GM23338 (cell line): ENCODE measurements around the gene ATG7. TPM values are rescaled to one million over a fixed set of nuclear protein-coding genes. Genes with fewer than 3 reads are reported as not detected.

Source experiments
- ATAC-seq: fragments of 200-7000 bp; cut with Tn5 transposase; 3 replicates; pipeline ENCODE4 v1.9.1; 2020
- DNase-seq: peaks from one replicate; pipeline ENCODE4 v3.0.0-alpha.2; 2015; ENCODE audit warnings: low spot score
- H2AFZ ChIP-seq: fragments of 200-600 bp; sonication (generic); 2 replicates; pipeline ENCODE4 v1.8.0; 2016; ENCODE audit warnings: antibody characterized with exemption, mild to moderate bottlenecking, moderate library complexity
- H3F3A ChIP-seq: fragments of 200-600 bp; sonication (generic); replicated peaks from 2 replicates; pipeline ENCODE4 v1.8.0; 2017; ENCODE audit warnings: antibody characterized with exemption, mixed run types, low read depth
- H3K27ac ChIP-seq: fragments of 200-600 bp; sonication (generic); 2 replicates; pipeline ENCODE4 v1.6.1; 2016; ENCODE audit warnings: low read depth
- H3K27me3 ChIP-seq: fragments of 200-600 bp; sonication (generic); 2 replicates; pipeline ENCODE4 v1.8.0; 2016; ENCODE audit warnings: mild to moderate bottlenecking, mixed run types, moderate library complexity; ENCODE audit not compliant: insufficient read depth
- H3K36me3 ChIP-seq: fragments of 200-600 bp; sonication (generic); 2 replicates; pipeline ENCODE4 v1.8.0; 2016; ENCODE audit warnings: mild to moderate bottlenecking; ENCODE audit not compliant: insufficient read depth
- H3K4me1 ChIP-seq: fragments of 200-600 bp; sonication (generic); 2 replicates; pipeline ENCODE4 v1.8.0; 2016; ENCODE audit warnings: mild to moderate bottlenecking, moderate library complexity; ENCODE audit not compliant: insufficient read depth
- H3K4me2 ChIP-seq: fragments of 200-600 bp; sonication (generic); 2 replicates; pipeline ENCODE4 v1.7.1; 2017; ENCODE audit warnings: mixed run types
- H3K4me3 ChIP-seq: fragments of 200-600 bp; sonication (generic); 2 replicates; pipeline ENCODE4 v1.6.1; 2016; ENCODE audit warnings: mixed run types
- H3K79me2 ChIP-seq: fragments of 200-600 bp; sonication (generic); replicated peaks from 2 replicates; pipeline ENCODE4 v1.8.0; 2017; ENCODE audit warnings: mild to moderate bottlenecking; ENCODE audit not compliant: insufficient read depth
- H3K9me2 ChIP-seq: fragments of 200-600 bp; sonication (generic); 2 replicates; pipeline ENCODE4 v1.8.0; 2017; ENCODE audit not compliant: insufficient read depth
- H4K20me1 ChIP-seq: fragments of 200-600 bp; sonication (generic); replicated peaks from 2 replicates; pipeline ENCODE4 v1.8.0; 2017; ENCODE audit warnings: mild to moderate bottlenecking; ENCODE audit not compliant: insufficient read depth
- H3K27ac Mint-ChIP-seq: 2 replicates; pipeline ENCODE4 v1.8.0; 2020; ENCODE audit warnings: inconsistent platforms, mild to moderate bottlenecking, moderate library complexity, mixed read lengths
- H3K27me3 Mint-ChIP-seq: 3 replicates; pipeline ENCODE4 v1.8.0; 2022; ENCODE audit warnings: low read depth, mild to moderate bottlenecking, moderate library complexity, mixed read lengths, inconsistent platforms; ENCODE audit not compliant: insufficient read depth, poor library complexity
- H3K36me3 Mint-ChIP-seq: 3 replicates; pipeline ENCODE4 v1.8.0; 2021; ENCODE audit warnings: low read depth, mild to moderate bottlenecking, inconsistent platforms, moderate library complexity, mixed read lengths
- H3K4me1 Mint-ChIP-seq: 3 replicates; pipeline ENCODE4 v1.8.0; 2020; ENCODE audit warnings: mild to moderate bottlenecking, inconsistent platforms, mixed read lengths
- H3K4me3 Mint-ChIP-seq: 3 replicates; pipeline ENCODE4 v1.8.0; 2021; ENCODE audit warnings: moderate library complexity, mild to moderate bottlenecking, inconsistent platforms, mixed read lengths
- H3K9me3 Mint-ChIP-seq: 3 replicates; pipeline ENCODE4 v1.8.0; 2020; ENCODE audit warnings: moderate library complexity, mild to moderate bottlenecking, inconsistent platforms, mixed read lengths
- CREB1 ChIP-seq: fragments of 250-450 bp; sonication (Bioruptor Pico); IDR thresholded peaks from 2 replicates; pipeline ENCODE4 v1.5.0; 2020; ENCODE audit warnings: low read depth, mild to moderate bottlenecking, moderate library complexity
- ETS1 ChIP-seq: IDR thresholded peaks from 2 replicates; pipeline ENCODE4 v1.6.1; 2016; ENCODE audit warnings: antibody characterized with exemption
- EZH2 ChIP-seq: fragments of 200-600 bp; sonication (generic); IDR thresholded peaks from one replicate; pipeline ENCODE4 v1.8.0; 2017; ENCODE audit warnings: antibody characterized with exemption, mild to moderate bottlenecking, low read depth; ENCODE audit not compliant: unreplicated experiment
- EZH2phosphoT487 ChIP-seq: fragments of 200-600 bp; sonication (generic); IDR thresholded peaks from one replicate; pipeline ENCODE4 v1.8.1; 2018; ENCODE audit warnings: antibody characterized with exemption; ENCODE audit not compliant: unreplicated experiment
- JUNB ChIP-seq: IDR thresholded peaks from one replicate; pipeline ENCODE4 v1.6.1; 2016; ENCODE audit warnings: antibody characterized with exemption; ENCODE audit not compliant: unreplicated experiment
- NANOG ChIP-seq: IDR thresholded peaks from 2 replicates; pipeline ENCODE4 v1.6.1; 2016; ENCODE audit warnings: antibody characterized with exemption, borderline replicate concordance
- POLR2AphosphoS5 ChIP-seq: IDR thresholded peaks from 2 replicates; pipeline ENCODE4 v1.6.1; 2016; ENCODE audit warnings: antibody characterized with exemption, low read depth
- REST ChIP-seq: IDR thresholded peaks from one replicate; pipeline ENCODE4 v1.6.1; 2018; ENCODE audit warnings: antibody characterized with exemption; ENCODE audit not compliant: unreplicated experiment
- STAT1 ChIP-seq: IDR thresholded peaks from one replicate; pipeline ENCODE4 v1.6.1; 2016; ENCODE audit warnings: antibody characterized with exemption; ENCODE audit not compliant: unreplicated experiment
- ZNF114 ChIP-seq: fragments of 250-450 bp; sonication (Bioruptor Pico); IDR thresholded peaks from 2 replicates; pipeline ENCODE4 v1.5.0; 2020; ENCODE audit warnings: mild to moderate bottlenecking, moderate library complexity
- ZNF331 ChIP-seq: fragments of 250-450 bp; sonication (Bioruptor Pico); IDR thresholded peaks from 2 replicates; pipeline ENCODE4 v1.5.0; 2020; ENCODE audit warnings: low read depth, mild to moderate bottlenecking, moderate library complexity
- polyA plus RNA-seq: library from polyadenylated mRNA; unstranded; fragments of >200 nt; fragmentation: Nextera tagmentation; extraction: Ambion mirVana; gene quantifications from 2 replicates; pipeline ENCODE4 v1.2.1, GENCODE V29; 2016
- total RNA-seq: library from RNA; depleted of rRNA; stranded (reverse); fragments of >200 nt; shearing (Covaris generic); gene quantifications from 2 replicates; pipeline ENCODE4 v1.2.3, GENCODE V29; 2014
- TF ChIP-seq, protein P1 (sequence below), 2 experiments: fragments of 200-600 bp in 1 of 2; sonication (generic) in 1 of 2; conservative IDR thresholded peaks; 2 replicates each; pipeline versions ENCODE4 v1.5.1 to v1.6.1; 2016 to 2017; ENCODE audit warnings: antibody characterized with exemption in 2 of 2, low read depth in 2 of 2, mild to moderate bottlenecking in 2 of 2, moderate library complexity in 1 of 2
- TF ChIP-seq, protein P2 (sequence below): fragments of 250-450 bp; sonication (Bioruptor Pico); IDR thresholded peaks from 2 replicates; pipeline ENCODE4 v1.5.0; 2020; ENCODE audit warnings: mild to moderate bottlenecking, moderate library complexity

The ATG7 gene
- total and polyA plus RNA-seq, 2 experiments from 2014 or later = 16.2 to 36.7 TPM

DNA sequence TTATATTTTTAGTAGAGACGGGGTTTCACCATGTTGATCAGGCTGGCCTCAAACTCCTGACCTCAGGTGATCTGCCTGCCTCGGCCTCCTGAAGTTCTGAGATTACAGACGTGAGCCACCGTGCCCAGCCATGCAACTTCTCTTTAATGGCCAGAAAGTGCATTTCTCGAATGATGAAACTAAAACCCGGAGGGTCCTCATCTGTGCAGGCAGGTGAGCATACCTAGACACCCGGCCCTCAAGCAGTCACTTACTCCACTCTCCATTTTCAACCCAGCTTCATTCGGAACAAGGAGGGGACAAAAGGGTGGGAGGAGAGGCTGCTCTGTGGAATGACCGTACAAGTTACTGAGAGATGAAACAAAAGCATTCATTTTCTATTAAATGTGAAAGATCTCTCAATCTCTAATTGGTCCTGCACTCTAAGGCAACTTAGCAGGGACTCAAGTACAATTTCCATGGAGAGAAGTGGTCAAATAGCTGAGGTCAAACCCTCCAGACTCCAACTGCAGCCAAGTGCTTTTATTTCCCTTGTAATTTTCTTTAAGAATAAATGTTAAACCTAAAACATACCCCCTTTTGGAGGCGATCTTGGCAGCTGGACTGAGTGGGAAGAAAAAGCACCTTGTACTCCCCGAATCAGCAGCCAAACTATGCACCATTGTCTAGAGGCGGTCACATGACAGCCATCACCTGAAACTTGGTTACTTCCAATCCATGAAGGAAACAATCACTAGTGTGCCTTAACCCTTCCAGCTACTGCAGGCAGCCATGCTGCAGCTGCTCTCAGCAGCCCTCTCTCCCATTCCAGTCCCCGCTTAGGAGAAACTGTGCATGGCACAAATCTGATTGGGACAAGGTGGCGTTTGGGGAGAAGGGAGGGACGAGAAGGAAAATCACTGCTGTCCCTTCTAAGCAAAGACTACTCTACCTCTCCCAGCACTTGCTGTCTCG lies 309.3 kb downstream of the ATG7 start:
- Histone ChIP-seq H3K27me3 (no peaks in the 10 kb centered on the region), H3K79me2 (peaks cover 92% of the 10 kb centered on the region), H3K9me2 (peaks cover 6% of the 10 kb centered on the region; the same call in 1 of the 2 replicates), H2AFZ (no peak overlapping the region), H4K20me1 (peaks cover 13% of the 10 kb centered on the region; the same call in 1 of the 2 replicates), H3K4me2 (peak overlapping the region; percentile 72), H3K4me1 (peaks cover 30% of the 10 kb centered on the region), H3K4me3 (peak overlapping the region; percentile 42), H3K27ac (peak overlapping the region; percentile 82), H3K36me3 (no peaks in the 10 kb centered on the region), H3F3A (0 out of 2 replicates have a peak, but pooled peaks cover 3% of the 10 kb centered on the region)
- peak overlapping the region; percentile 73 for H3K4me3 Mint-ChIP-seq
- H3K4me1 Mint-ChIP-seq = peaks cover 46% of the 10 kb centered on the region
- H3K9me3 Mint-ChIP-seq = no peaks in the 10 kb centered on the region; the same call in 2 of the 3 replicates
- H3K27me3 Mint-ChIP-seq = peaks cover 3% of the 10 kb centered on the region
- no peak for TF ChIP-seq ZNF331 (CRISPR knock-in tag)
- no peak for TF ChIP-seq CREB1 (CRISPR knock-in tag)
- TF ChIP-seq STAT1 = no peak
- TF ChIP-seq, protein P1, sequence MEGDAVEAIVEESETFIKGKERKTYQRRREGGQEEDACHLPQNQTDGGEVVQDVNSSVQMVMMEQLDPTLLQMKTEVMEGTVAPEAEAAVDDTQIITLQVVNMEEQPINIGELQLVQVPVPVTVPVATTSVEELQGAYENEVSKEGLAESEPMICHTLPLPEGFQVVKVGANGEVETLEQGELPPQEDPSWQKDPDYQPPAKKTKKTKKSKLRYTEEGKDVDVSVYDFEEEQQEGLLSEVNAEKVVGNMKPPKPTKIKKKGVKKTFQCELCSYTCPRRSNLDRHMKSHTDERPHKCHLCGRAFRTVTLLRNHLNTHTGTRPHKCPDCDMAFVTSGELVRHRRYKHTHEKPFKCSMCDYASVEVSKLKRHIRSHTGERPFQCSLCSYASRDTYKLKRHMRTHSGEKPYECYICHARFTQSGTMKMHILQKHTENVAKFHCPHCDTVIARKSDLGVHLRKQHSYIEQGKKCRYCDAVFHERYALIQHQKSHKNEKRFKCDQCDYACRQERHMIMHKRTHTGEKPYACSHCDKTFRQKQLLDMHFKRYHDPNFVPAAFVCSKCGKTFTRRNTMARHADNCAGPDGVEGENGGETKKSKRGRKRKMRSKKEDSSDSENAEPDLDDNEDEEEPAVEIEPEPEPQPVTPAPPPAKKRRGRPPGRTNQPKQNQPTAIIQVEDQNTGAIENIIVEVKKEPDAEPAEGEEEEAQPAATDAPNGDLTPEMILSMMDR (conservative IDR thresholded peaks at IDR 0.05; ENCODE audit: low read depth in 2 of 2) = no peak
- no peak for TF ChIP-seq REST
- no peak for TF ChIP-seq NANOG
- TF ChIP-seq, protein P2, sequence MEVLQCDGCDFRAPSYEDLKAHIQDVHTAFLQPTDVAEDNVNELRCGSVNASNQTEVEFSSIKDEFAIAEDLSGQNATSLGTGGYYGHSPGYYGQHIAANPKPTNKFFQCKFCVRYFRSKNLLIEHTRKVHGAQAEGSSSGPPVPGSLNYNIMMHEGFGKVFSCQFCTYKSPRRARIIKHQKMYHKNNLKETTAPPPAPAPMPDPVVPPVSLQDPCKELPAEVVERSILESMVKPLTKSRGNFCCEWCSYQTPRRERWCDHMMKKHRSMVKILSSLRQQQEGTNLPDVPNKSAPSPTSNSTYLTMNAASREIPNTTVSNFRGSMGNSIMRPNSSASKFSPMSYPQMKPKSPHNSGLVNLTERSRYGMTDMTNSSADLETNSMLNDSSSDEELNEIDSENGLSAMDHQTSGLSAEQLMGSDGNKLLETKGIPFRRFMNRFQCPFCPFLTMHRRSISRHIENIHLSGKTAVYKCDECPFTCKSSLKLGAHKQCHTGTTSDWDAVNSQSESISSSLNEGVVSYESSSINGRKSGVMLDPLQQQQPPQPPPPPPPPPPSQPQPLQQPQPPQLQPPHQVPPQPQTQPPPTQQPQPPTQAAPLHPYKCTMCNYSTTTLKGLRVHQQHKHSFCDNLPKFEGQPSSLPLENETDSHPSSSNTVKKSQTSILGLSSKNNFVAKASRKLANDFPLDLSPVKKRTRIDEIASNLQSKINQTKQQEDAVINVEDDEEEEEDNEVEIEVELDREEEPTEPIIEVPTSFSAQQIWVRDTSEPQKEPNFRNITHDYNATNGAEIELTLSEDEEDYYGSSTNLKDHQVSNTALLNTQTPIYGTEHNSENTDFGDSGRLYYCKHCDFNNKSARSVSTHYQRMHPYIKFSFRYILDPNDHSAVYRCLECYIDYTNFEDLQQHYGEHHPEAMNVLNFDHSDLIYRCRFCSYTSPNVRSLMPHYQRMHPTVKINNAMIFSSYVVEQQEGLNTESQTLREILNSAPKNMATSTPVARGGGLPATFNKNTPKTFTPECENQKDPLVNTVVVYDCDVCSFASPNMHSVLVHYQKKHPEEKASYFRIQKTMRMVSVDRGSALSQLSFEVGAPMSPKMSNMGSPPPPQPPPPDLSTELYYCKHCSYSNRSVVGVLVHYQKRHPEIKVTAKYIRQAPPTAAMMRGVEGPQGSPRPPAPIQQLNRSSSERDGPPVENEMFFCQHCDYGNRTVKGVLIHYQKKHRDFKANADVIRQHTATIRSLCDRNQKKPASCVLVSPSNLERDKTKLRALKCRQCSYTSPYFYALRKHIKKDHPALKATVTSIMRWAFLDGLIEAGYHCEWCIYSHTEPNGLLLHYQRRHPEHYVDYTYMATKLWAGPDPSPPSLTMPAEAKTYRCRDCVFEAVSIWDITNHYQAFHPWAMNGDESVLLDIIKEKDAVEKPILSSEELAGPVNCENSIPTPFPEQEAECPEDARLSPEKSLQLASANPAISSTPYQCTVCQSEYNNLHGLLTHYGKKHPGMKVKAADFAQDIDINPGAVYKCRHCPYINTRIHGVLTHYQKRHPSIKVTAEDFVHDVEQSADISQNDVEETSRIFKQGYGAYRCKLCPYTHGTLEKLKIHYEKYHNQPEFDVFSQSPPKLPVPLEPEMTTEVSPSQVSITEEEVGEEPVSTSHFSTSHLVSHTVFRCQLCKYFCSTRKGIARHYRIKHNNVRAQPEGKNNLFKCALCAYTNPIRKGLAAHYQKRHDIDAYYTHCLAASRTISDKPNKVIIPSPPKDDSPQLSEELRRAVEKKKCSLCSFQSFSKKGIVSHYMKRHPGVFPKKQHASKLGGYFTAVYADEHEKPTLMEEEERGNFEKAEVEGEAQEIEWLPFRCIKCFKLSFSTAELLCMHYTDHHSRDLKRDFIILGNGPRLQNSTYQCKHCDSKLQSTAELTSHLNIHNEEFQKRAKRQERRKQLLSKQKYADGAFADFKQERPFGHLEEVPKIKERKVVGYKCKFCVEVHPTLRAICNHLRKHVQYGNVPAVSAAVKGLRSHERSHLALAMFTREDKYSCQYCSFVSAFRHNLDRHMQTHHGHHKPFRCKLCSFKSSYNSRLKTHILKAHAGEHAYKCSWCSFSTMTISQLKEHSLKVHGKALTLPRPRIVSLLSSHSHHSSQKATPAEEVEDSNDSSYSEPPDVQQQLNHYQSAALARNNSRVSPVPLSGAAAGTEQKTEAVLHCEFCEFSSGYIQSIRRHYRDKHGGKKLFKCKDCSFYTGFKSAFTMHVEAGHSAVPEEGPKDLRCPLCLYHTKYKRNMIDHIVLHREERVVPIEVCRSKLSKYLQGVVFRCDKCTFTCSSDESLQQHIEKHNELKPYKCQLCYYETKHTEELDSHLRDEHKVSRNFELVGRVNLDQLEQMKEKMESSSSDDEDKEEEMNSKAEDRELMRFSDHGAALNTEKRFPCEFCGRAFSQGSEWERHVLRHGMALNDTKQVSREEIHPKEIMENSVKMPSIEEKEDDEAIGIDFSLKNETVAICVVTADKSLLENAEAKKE = no peak
- TF ChIP-seq ZNF114 (CRISPR knock-in tag) = no peak
- TF ChIP-seq ETS1 = no peak
- TF ChIP-seq JUNB = no peak
- no peak for TF ChIP-seq EZH2phosphoT487
- no peak for TF ChIP-seq POLR2AphosphoS5
- no peak for TF ChIP-seq EZH2
- H3K36me3 Mint-ChIP-seq = peaks cover 9% of the 10 kb centered on the region; the same call in 1 of the 3 replicates
- H3K27ac Mint-ChIP-seq = peak overlapping the region; percentile 89
- ATAC-seq (peak; percentile 35), DNase-seq (no peak)
